ENCODE measurements around the gene SNTA1. TPM values are rescaled to one million over a fixed set of nuclear protein-coding genes. Genes with fewer than 3 reads are reported as not detected.

The SNTA1 gene
- polyA plus RNA-seq, 1 of the 3 experiments (the other 2 are of a cell fraction), result 11.2 TPM

- no peak for TF ChIP-seq RFX5 (IDR thresholded peaks at IDR 0.05; ENCODE audit: low read length)
- TF ChIP-seq, protein P1, sequence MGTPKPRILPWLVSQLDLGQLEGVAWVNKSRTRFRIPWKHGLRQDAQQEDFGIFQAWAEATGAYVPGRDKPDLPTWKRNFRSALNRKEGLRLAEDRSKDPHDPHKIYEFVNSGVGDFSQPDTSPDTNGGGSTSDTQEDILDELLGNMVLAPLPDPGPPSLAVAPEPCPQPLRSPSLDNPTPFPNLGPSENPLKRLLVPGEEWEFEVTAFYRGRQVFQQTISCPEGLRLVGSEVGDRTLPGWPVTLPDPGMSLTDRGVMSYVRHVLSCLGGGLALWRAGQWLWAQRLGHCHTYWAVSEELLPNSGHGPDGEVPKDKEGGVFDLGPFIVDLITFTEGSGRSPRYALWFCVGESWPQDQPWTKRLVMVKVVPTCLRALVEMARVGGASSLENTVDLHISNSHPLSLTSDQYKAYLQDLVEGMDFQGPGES (IDR thresholded peaks at IDR 0.05; ENCODE audit: low read depth, low read length), result no peak
- TF ChIP-seq, protein P2, sequence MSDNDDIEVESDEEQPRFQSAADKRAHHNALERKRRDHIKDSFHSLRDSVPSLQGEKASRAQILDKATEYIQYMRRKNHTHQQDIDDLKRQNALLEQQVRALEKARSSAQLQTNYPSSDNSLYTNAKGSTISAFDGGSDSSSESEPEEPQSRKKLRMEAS (IDR thresholded peaks at IDR 0.05; ENCODE audit: low read depth), result no peak
- no peak for TF ChIP-seq SMC3 (IDR thresholded peaks at IDR 0.05; ENCODE audit: low read depth, low read length)
- no peak for TF ChIP-seq MXI1 (IDR thresholded peaks at IDR 0.05; ENCODE audit: low read depth, low read length)
- TF ChIP-seq RXRA (IDR thresholded peaks at IDR 0.05; ENCODE audit: borderline replicate concordance, low read depth), result no peak
- no peak for TF ChIP-seq NFIC (IDR thresholded peaks at IDR 0.05; ENCODE audit: borderline replicate concordance)
- TF ChIP-seq SIN3A (IDR thresholded peaks at IDR 0.05; ENCODE audit: borderline replicate concordance, low read depth, low read length), result no peak
- no peak for TF ChIP-seq RCOR1 (IDR thresholded peaks at IDR 0.05; ENCODE audit: low read length)
- TF ChIP-seq FOXJ3 (CRISPR knock-in tag; IDR thresholded peaks at IDR 0.05), result no peak
- TF ChIP-seq MEF2A (IDR thresholded peaks at IDR 0.05; ENCODE audit: borderline replicate concordance, low read depth), result no peak
- CTCF ChIA-PET, result interaction anchor here (0.8 to 1.0 kb wide), 2 partner anchors 13 to 193 kb away, joined by 3 to 4 read pairs; no protein-coding TSS in a partner anchor
- H3K9me3 ChIP-seq, result no peaks in the 10 kb centered on the region
- peaks cover 0 to 5% of the 10 kb centered on the region in 2 experiments; a peak in 1 of 4 replicates for H3K4me1 ChIP-seq (ENCODE audit: control insufficient read depth in 1 of 2, insufficient read depth in 2 of 2, low read depth in 1 of 2, low read length in 1 of 2)
- POLR2A ChIA-PET, result interaction anchor here (1.0 kb wide), 1 partner anchor 102 kb away, joined by 4 read pairs; no protein-coding TSS in a partner anchor
- no peak overlapping the region for H3K27ac ChIP-seq (ENCODE audit: low read depth in 2 of 2, low read length in 1 of 2)
- H3K79me2 ChIP-seq (ENCODE audit: insufficient read depth), result no peaks in the 10 kb centered on the region
- H3K9me2 ChIP-seq, result no peaks in the 10 kb centered on the region
- H3K36me3 ChIP-seq (replicated peaks in 1 of 2; ENCODE audit: control insufficient read depth in 1 of 2, insufficient read depth in 2 of 2, low read length in 1 of 2), result no peaks in the 10 kb centered on the region
- no peak overlapping the region for H3K4me2 ChIP-seq
- no peaks in the 10 kb centered on the region for H3F3A ChIP-seq (replicated peaks; ENCODE audit: insufficient read depth)
- H3K27me3 ChIP-seq (ENCODE audit: insufficient read depth), result no peaks in the 10 kb centered on the region
- H4K20me1 ChIP-seq (ENCODE audit: insufficient read depth), result no peaks in the 10 kb centered on the region
- H3K9ac ChIP-seq, result no peak overlapping the region
- no peak overlapping the region for H2AFZ ChIP-seq (ENCODE audit: low read depth)
- H3K4me3 ChIP-seq (ENCODE audit: low read depth in 2 of 2, low read length in 1 of 2), result no peak overlapping the region
- no peak for DNase-seq
- 93% methylated on average over 5 of the region's 5 CpGs for WGBS (ENCODE audit: low lambda C conversion rate)
These were observed 17.1 kb upstream of the SNTA1 start for GRCh38 chr20:33460711-33461110.

GRCh38 chr20:33459599-33459998 is 16.0 kb upstream of the SNTA1 start:
- no peaks in the 10 kb centered on the region for H3K9me3 ChIP-seq
- no peak overlapping the region for H3K9ac ChIP-seq
- no peak for DNase-seq
- no peak overlapping the region for H3K4me3 ChIP-seq (ENCODE audit: low read depth in 2 of 2, low read length in 1 of 2)
- H4K20me1 ChIP-seq (ENCODE audit: insufficient read depth), result no peaks in the 10 kb centered on the region
- H2AFZ ChIP-seq (ENCODE audit: low read depth), result no peak overlapping the region
- WGBS (ENCODE audit: low lambda C conversion rate), result 73% methylated on average over 6 of the region's 7 CpGs
- CTCF ChIA-PET, result no interaction called here
- no peak overlapping the region for H3K4me2 ChIP-seq
- H3F3A ChIP-seq (replicated peaks; ENCODE audit: insufficient read depth), result no peaks in the 10 kb centered on the region
- H3K79me2 ChIP-seq (ENCODE audit: insufficient read depth), result no peaks in the 10 kb centered on the region
- H3K27me3 ChIP-seq (ENCODE audit: insufficient read depth), result no peaks in the 10 kb centered on the region
- POLR2A ChIA-PET, result interaction anchor here (1.0 kb wide), 1 partner anchor 103 kb away, joined by 4 read pairs; no protein-coding TSS in a partner anchor
- H3K4me1 ChIP-seq (ENCODE audit: control insufficient read depth in 1 of 2, insufficient read depth in 2 of 2, low read depth in 1 of 2, low read length in 1 of 2), result peaks cover 0 to 2% of the 10 kb centered on the region in 2 experiments; a peak in 1 of 4 replicates
- H3K27ac ChIP-seq (ENCODE audit: low read depth in 2 of 2, low read length in 1 of 2), result no peak overlapping the region
- no peaks in the 10 kb centered on the region for H3K36me3 ChIP-seq (replicated peaks in 1 of 2; ENCODE audit: control insufficient read depth in 1 of 2, insufficient read depth in 2 of 2, low read length in 1 of 2)
- H3K9me2 ChIP-seq, result no peaks in the 10 kb centered on the region
- TF ChIP-seq POLR2AphosphoS5 (IDR thresholded peaks at IDR 0.05; ENCODE audit: low read depth, low read length) (no peak), MXI1 (IDR thresholded peaks at IDR 0.05; ENCODE audit: low read depth, low read length) (no peak), TCF12 (IDR thresholded peaks at IDR 0.05) (no peak), EP300 (IDR thresholded peaks at IDR 0.05; ENCODE audit: borderline replicate concordance in 1 of 2, low read depth in 1 of 2, low read length in 1 of 2) (no peak), TEAD4 (IDR thresholded peaks at IDR 0.05; ENCODE audit: borderline replicate concordance, insufficient read depth) (no peak), RAD21 (IDR thresholded peaks at IDR 0.05; ENCODE audit: low read length) (no peak), JUND (IDR thresholded peaks at IDR 0.05) (no peak), EZH2phosphoT487 (IDR thresholded peaks at IDR 0.05; ENCODE audit: borderline replicate concordance, low read depth) (no peak), ZBTB33 (IDR thresholded peaks at IDR 0.05; ENCODE audit: borderline replicate concordance, low read depth) (no peak)
- TF ChIP-seq, protein P3, sequence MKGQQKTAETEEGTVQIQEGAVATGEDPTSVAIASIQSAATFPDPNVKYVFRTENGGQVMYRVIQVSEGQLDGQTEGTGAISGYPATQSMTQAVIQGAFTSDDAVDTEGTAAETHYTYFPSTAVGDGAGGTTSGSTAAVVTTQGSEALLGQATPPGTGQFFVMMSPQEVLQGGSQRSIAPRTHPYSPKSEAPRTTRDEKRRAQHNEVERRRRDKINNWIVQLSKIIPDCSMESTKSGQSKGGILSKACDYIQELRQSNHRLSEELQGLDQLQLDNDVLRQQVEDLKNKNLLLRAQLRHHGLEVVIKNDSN (IDR thresholded peaks at IDR 0.05; ENCODE audit: borderline replicate concordance, low read depth), result no peak
- TF ChIP-seq, protein P1 (IDR thresholded peaks at IDR 0.05; ENCODE audit: low read depth, low read length), result no peak

All from SK-N-SH (cell line).